Measurements from ENCODE around the gene ZMYND19. TPM values are rescaled to one million over a fixed set of nuclear protein-coding genes. Genes with fewer than 3 reads are reported as not detected.
A peak's percentile ranks its signal among the peaks of the same experiment; 100 is the strongest.
"Not testable (repeated sequence)": the region's sequence is repeated elsewhere in the genome, so short reads cannot be mapped to it uniquely, and the experiment has no call there.

Gene ZMYND19
- total RNA-seq, 1 donor from 2014 or later: 34.4 TPM

- no peak overlapping the region for H2AFZ ChIP-seq (replicated peaks)
- Mint-ChIP-seq H3K4me3 (no peak overlapping the region), H3K9me3 (peaks cover 3% of the 10 kb centered on the region), H3K27me3 (ENCODE audit: insufficient read depth, low read depth) (no peaks in the 10 kb centered on the region), H3K27ac (no peak overlapping the region), H3K36me3 (peaks cover 3% of the 10 kb centered on the region), H3K4me1 (peaks cover 22% of the 10 kb centered on the region)
- TF ChIP-seq EZH2phosphoT487 (IDR thresholded peaks at IDR 0.05): no peak
- no peak for TF ChIP-seq EZH2 (IDR thresholded peaks at IDR 0.05)
- TF ChIP-seq, protein P1, sequence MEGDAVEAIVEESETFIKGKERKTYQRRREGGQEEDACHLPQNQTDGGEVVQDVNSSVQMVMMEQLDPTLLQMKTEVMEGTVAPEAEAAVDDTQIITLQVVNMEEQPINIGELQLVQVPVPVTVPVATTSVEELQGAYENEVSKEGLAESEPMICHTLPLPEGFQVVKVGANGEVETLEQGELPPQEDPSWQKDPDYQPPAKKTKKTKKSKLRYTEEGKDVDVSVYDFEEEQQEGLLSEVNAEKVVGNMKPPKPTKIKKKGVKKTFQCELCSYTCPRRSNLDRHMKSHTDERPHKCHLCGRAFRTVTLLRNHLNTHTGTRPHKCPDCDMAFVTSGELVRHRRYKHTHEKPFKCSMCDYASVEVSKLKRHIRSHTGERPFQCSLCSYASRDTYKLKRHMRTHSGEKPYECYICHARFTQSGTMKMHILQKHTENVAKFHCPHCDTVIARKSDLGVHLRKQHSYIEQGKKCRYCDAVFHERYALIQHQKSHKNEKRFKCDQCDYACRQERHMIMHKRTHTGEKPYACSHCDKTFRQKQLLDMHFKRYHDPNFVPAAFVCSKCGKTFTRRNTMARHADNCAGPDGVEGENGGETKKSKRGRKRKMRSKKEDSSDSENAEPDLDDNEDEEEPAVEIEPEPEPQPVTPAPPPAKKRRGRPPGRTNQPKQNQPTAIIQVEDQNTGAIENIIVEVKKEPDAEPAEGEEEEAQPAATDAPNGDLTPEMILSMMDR (IDR thresholded peaks at IDR 0.05): no peak
- no peak overlapping the region for H3K4me2 ChIP-seq
- H3K4me1 ChIP-seq: no peaks in the 10 kb centered on the region
- no peaks in the 10 kb centered on the region for H4K20me1 ChIP-seq (ENCODE audit: low read depth)
- H3K4me3 ChIP-seq: no peak overlapping the region
- H3K27me3 ChIP-seq: no peaks in the 10 kb centered on the region
- no peak overlapping the region for H3K27ac ChIP-seq
- no peaks in the 10 kb centered on the region for H3K79me2 ChIP-seq (ENCODE audit: low read depth)
- no peak overlapping the region for H3K9ac ChIP-seq
- no peaks in the 10 kb centered on the region for H3F3A ChIP-seq (ENCODE audit: low read depth)
- DNase-seq (ENCODE audit: low spot score): no peak
- no peaks in the 10 kb centered on the region for H3K9me3 ChIP-seq (ENCODE audit: low read depth)
- no peaks in the 10 kb centered on the region for H3K36me3 ChIP-seq
These were observed 52.3 kb downstream of the ZMYND19 start for GRCh38 chr9:137538058-137538457.

GRCh38 chr9:137536594-137537131 lies 53.6 kb downstream of the ZMYND19 start:
- not testable (repeated sequence) for H3K9me3 ChIP-seq (ENCODE audit: low read depth); H3K9ac ChIP-seq; H3K9me3 Mint-ChIP-seq; H2AFZ ChIP-seq (replicated peaks); H3K27me3 ChIP-seq; H3K4me1 ChIP-seq; H3K36me3 Mint-ChIP-seq; H3K4me3 ChIP-seq; H3F3A ChIP-seq (ENCODE audit: low read depth); H3K27ac ChIP-seq; H3K27me3 Mint-ChIP-seq (ENCODE audit: insufficient read depth, low read depth); H4K20me1 ChIP-seq (ENCODE audit: low read depth); H3K79me2 ChIP-seq (ENCODE audit: low read depth); H3K36me3 ChIP-seq; DNase-seq (ENCODE audit: low spot score); H3K4me2 ChIP-seq; H3K4me3 Mint-ChIP-seq
- peaks cover 16% of the 10 kb centered on the region for H3K4me1 Mint-ChIP-seq
- peak overlapping the region; percentile 46 for H3K27ac Mint-ChIP-seq

DNA sequence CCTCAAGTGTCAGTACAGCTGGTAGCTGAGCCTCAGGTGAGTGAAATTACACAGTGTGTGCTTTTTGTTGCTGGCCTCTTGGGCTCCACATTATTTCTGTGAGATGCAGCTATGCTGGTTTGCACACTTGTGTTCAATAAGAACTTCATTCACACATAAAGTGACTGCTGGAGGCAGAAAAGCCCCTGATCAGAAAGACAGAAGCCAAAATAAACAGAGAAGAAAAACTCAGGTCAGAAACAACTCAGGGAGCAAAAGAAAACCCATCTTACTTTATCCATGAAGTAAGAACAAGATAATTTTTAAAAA lies 55.2 kb downstream of the ZMYND19 start:
- no peaks in the 10 kb centered on the region for H3F3A ChIP-seq (ENCODE audit: low read depth)
- Mint-ChIP-seq H3K27ac (no peak overlapping the region), H3K36me3 (peaks cover 3% of the 10 kb centered on the region), H3K4me3 (no peak overlapping the region), H3K4me1 (peaks cover 9% of the 10 kb centered on the region), H3K9me3 (peaks cover 3% of the 10 kb centered on the region), H3K27me3 (ENCODE audit: insufficient read depth, low read depth) (no peaks in the 10 kb centered on the region)
- no peaks in the 10 kb centered on the region for H3K36me3 ChIP-seq
- no peak overlapping the region for H3K27ac ChIP-seq
- H3K79me2 ChIP-seq (ENCODE audit: low read depth): no peaks in the 10 kb centered on the region
- no peaks in the 10 kb centered on the region for H4K20me1 ChIP-seq (ENCODE audit: low read depth)
- H3K4me2 ChIP-seq: no peak overlapping the region
- H3K9ac ChIP-seq: no peak overlapping the region
- no peak for DNase-seq (ENCODE audit: low spot score)
- TF ChIP-seq EZH2 (IDR thresholded peaks at IDR 0.05): no peak
- TF ChIP-seq, protein P1 (IDR thresholded peaks at IDR 0.05): no peak
- no peak for TF ChIP-seq EZH2phosphoT487 (IDR thresholded peaks at IDR 0.05)
- peak overlapping the region; percentile 89 for H2AFZ ChIP-seq (replicated peaks)
- H3K27me3 ChIP-seq: no peaks in the 10 kb centered on the region
- H3K4me1 ChIP-seq: no peaks in the 10 kb centered on the region
- no peaks in the 10 kb centered on the region for H3K9me3 ChIP-seq (ENCODE audit: low read depth)
- no peak overlapping the region for H3K4me3 ChIP-seq

DNA sequence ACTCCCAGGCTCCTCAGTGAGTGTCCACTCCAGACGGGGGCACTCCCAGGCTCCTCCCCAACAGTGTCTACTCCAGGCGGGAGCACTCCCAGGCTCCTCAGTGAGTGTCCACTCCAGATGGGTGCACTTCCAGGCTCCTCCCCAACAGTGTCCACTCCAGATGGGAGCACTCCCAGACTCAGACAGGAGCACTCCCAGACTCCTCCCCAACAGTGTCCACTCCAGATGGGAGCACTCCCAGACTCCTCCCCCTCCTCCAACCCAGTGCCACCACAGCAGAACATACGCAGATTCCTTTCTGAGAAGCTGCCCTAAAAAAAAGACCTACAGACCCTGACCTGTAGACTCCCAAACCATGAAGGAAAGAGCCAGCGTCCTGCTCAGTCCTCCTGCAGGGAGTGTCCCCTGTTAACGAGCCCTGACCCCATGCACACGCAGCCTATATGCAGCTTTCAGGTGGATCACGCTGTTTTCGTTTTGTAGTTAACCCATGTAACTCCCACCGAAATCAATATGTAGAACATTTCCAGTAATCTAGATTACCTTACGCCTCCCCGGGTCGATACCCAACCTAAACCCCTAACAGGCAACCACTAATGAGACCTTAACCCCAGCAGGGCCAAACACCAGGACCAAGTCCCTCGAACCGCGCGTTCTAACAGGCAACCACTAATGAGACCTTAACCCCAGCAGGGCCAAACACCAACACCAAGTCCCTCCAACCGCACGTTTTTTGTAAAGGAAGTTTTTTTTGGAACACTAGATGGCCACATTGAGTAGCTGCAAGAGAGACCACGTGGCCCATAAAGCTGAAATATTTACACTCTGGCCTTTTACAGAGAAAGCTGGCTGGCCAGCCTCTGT lies 55.8 kb downstream of the ZMYND19 start:
- H2AFZ ChIP-seq (replicated peaks): peak overlapping the region; percentile 89
- H3K9ac ChIP-seq: no peak overlapping the region
- TF ChIP-seq, protein P1 (IDR thresholded peaks at IDR 0.05): peak; percentile 59
- no peak for TF ChIP-seq EZH2phosphoT487 (IDR thresholded peaks at IDR 0.05)
- Mint-ChIP-seq H3K4me3 (peak overlapping the region; percentile 72), H3K4me1 (peaks cover 9% of the 10 kb centered on the region), H3K27ac (peak overlapping the region; percentile 84), H3K27me3 (ENCODE audit: insufficient read depth, low read depth) (no peaks in the 10 kb centered on the region), H3K9me3 (peaks cover 3% of the 10 kb centered on the region), H3K36me3 (peaks cover 3% of the 10 kb centered on the region)
- H3K79me2 ChIP-seq (ENCODE audit: low read depth): no peaks in the 10 kb centered on the region
- no peaks in the 10 kb centered on the region for H3K9me3 ChIP-seq (ENCODE audit: low read depth)
- no peaks in the 10 kb centered on the region for H4K20me1 ChIP-seq (ENCODE audit: low read depth)
- no peaks in the 10 kb centered on the region for H3K36me3 ChIP-seq
- H3K4me3 ChIP-seq: no peak overlapping the region
- peak; percentile 52 for DNase-seq (ENCODE audit: low spot score)
- H3K4me2 ChIP-seq: no peak overlapping the region
- no peaks in the 10 kb centered on the region for H3K4me1 ChIP-seq
- no peaks in the 10 kb centered on the region for H3K27me3 ChIP-seq
- H3F3A ChIP-seq (ENCODE audit: low read depth): no peaks in the 10 kb centered on the region
- no peak overlapping the region for H3K27ac ChIP-seq

DNA sequence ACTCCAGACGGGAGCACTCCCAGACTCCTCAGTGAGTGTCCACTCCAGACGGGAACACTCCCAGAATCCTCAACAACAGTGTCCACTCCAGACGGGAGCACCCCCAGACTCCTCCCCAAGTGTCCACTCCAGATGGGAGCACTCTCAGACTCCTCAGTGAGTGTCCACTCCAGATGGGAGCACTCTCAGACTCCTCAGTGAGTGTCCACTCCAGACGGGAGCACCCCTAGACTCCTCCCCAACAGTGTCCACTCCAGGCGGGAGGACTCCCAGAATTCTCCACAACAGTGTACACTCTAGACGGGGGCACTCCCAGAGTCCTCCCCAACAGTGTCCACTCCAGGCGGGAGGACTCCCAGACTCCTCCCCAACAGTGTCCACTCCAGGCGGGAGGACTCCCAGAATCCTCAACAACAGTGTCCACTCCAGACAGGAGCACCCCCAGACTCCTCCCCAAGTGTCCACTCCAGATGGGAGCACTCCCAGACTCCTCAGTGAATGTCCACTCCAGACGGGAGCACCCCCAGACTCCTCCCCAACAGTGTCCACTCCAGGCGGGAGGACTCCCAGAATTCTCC lies 57.3 kb downstream of the ZMYND19 start:
- DNase-seq (ENCODE audit: low spot score); H3K36me3 Mint-ChIP-seq; H3K36me3 ChIP-seq; H3F3A ChIP-seq (ENCODE audit: low read depth); H3K27me3 ChIP-seq; H3K27me3 Mint-ChIP-seq (ENCODE audit: insufficient read depth, low read depth); H2AFZ ChIP-seq (replicated peaks); H3K9me3 ChIP-seq (ENCODE audit: low read depth); H3K27ac ChIP-seq; H3K4me1 Mint-ChIP-seq; H3K9me3 Mint-ChIP-seq; H3K79me2 ChIP-seq (ENCODE audit: low read depth); H3K4me1 ChIP-seq; H4K20me1 ChIP-seq (ENCODE audit: low read depth); H3K27ac Mint-ChIP-seq; H3K4me3 Mint-ChIP-seq; H3K4me2 ChIP-seq; H3K9ac ChIP-seq; H3K4me3 ChIP-seq: not testable (repeated sequence)
